ENCODE data around the gene SLC18A2.

GRCh38 chr10:117242463-117242832 lies 1.5 kb downstream of the SLC18A2 start:
- TF ChIP-seq CTCF (conservative IDR thresholded peaks at IDR 0.05) = no peak
- no peak for TF ChIP-seq ZFX (IDR thresholded peaks at IDR 0.05)

All from C4-2B (cell line).